ENCODE results near the gene UBXN1. TPM values are rescaled to one million over a fixed set of nuclear protein-coding genes. Genes with fewer than 3 reads are reported as not detected.
"Not testable (repeated sequence)": the region's sequence is repeated elsewhere in the genome, so short reads cannot be mapped to it uniquely, and the experiment has no call there.

The UBXN1 gene
- total and polyA plus RNA-seq, 5 experiments from 2014 or later = 188 to 219 (median 218) TPM

DNA sequence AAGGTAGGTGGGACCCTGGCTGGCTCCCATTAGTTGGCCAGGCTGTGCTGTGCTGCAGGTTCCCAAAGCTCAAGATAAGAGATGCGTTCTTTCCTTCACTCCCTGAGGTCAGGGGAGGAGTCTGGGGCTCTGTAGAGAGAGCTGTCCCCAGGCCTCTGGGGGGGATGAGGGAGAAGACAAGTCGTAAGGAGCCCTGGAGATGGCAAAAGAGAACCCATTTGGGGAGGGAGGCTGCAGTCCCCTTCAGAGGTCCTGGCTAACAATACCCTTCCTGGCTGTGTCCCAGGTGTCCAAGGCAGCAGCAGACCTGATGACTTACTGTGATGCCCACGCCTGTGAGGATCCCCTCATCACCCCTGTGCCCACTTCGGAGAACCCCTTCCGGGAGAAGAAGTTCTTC is 29.5 kb upstream of the UBXN1 start:
- Mint-ChIP-seq H3K36me3 (peaks cover 4 to 30% (median 5%) of the 10 kb centered on the region in 3 donors), H3K27me3 (no peaks in the 10 kb centered on the region), H3K4me1 (peaks cover 24 to 67% (median 54%) of the 10 kb centered on the region in 4 donors), H3K27ac (peak overlapping the region; percentile 97 to 100 (median 99)), H3K4me3 (peak overlapping the region; percentile 88 to 98 (median 95)), H3K9me3 (no peaks in the 10 kb centered on the region)
- ATAC-seq (no peak), DNase-seq (no peak)
- POLR2A ChIA-PET = interaction anchor here (0.6 to 14.8 kb wide), 32 partner anchors 10 to 1561 kb away, joined by 3 to 263 read pairs (median 11); partner anchors contain the start of genes B3GAT3, C11orf98, CSKMT and EML3

DNA sequence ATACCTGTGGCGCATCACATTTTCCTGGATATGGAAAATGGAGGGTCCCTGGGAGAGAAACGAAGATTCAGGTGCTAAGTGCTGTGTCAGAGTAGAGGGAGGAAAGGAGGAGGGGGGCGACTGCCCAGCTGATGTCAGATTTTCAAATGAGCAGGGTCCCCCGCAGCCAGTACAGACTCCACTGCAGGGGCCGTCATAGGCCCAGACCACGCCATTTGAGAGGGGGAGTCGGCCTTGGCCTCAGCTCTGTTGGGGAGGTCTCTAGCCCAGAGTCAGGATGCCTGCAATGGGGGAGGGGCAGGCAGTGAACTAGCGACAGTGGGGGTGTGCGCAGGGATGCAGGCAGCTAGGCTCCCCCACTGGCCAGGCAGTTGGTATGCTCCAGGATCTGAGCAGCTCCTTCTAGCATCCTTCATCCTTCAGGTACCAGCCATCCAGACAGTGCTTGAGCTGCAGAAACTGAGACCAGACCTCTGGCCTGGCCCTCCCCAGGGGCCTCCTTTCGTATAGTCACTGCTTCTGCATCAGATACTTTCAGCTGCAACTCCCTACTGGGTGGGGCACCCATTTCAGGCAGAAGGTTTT is 28.5 kb upstream of the UBXN1 start, which contains the start of the genes BSCL2 and GNG3:
Gene BSCL2, minus strand, starts transcription at position 148 of the 585 bp plus-strand sequence. CDS start 229 bp downstream, outside the sequence.
Gene GNG3, plus strand, starts transcription at position 400 of the 585 bp plus-strand sequence. CDS start 620 bp downstream, outside the sequence.
- H3K9me3 Mint-ChIP-seq = no peaks in the 10 kb centered on the region
- POLR2A ChIA-PET = interaction anchor here (1.0 to 14.8 kb wide), 18 partner anchors 8 to 174 kb away, joined by 3 to 263 read pairs (median 17); partner anchors contain the start of genes C11orf98, CSKMT, EML3 and HNRNPUL2
- DNase-seq (no peak), ATAC-seq (no peak)
- H3K4me1 Mint-ChIP-seq = peaks cover 25 to 60% (median 45%) of the 10 kb centered on the region in 4 donors
- peaks cover 4 to 22% (median 4%) of the 10 kb centered on the region in 3 donors for H3K36me3 Mint-ChIP-seq
- H3K27ac Mint-ChIP-seq = peak within 1 kb of the TSS; percentile 97 to 100 (median 99)
- H3K4me3 Mint-ChIP-seq = peak within 1 kb of the TSS; percentile 88 to 98 (median 95)
- no peaks in the 10 kb centered on the region for H3K27me3 Mint-ChIP-seq

DNA sequence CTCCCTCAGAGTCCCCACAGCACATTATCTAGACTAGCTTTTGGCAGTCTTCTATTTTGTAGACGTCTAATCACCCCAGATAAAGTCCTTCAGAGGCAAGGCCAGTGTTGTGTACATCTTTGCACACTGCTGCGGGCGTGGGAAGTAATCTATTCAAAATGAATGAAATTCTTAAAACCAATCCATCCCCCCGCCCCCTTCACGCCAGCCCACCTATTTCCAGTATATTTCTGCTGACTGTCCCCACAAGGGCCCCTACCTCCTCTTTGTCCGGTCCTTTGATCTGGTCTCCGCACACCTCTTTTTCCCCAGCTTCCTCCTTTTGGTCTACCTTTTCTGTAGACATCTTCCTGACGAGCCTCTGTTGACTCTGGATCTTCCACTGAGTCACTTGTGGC is 28.0 kb upstream of the UBXN1 start:
- peaks cover 0 to 23% (median 1%) of the 10 kb centered on the region in 3 donors for H3K36me3 Mint-ChIP-seq
- no peaks in the 10 kb centered on the region for H3K27me3 Mint-ChIP-seq
- no peak for ATAC-seq
- H3K27ac Mint-ChIP-seq = peak overlapping the region; percentile 63 to 100 (median 94)
- H3K9me3 Mint-ChIP-seq = no peaks in the 10 kb centered on the region
- H3K4me3 Mint-ChIP-seq = peak overlapping the region; percentile 69 to 95 (median 89)
- no peak for DNase-seq
- H3K4me1 Mint-ChIP-seq = peaks cover 24 to 56% (median 42%) of the 10 kb centered on the region in 4 donors
- POLR2A ChIA-PET = interaction anchor here (0.6 to 14.8 kb wide), 22 partner anchors 9 to 174 kb away, joined by 3 to 263 read pairs (median 10); partner anchors contain the start of genes C11orf98, CSKMT, EEF1G and EML3

DNA sequence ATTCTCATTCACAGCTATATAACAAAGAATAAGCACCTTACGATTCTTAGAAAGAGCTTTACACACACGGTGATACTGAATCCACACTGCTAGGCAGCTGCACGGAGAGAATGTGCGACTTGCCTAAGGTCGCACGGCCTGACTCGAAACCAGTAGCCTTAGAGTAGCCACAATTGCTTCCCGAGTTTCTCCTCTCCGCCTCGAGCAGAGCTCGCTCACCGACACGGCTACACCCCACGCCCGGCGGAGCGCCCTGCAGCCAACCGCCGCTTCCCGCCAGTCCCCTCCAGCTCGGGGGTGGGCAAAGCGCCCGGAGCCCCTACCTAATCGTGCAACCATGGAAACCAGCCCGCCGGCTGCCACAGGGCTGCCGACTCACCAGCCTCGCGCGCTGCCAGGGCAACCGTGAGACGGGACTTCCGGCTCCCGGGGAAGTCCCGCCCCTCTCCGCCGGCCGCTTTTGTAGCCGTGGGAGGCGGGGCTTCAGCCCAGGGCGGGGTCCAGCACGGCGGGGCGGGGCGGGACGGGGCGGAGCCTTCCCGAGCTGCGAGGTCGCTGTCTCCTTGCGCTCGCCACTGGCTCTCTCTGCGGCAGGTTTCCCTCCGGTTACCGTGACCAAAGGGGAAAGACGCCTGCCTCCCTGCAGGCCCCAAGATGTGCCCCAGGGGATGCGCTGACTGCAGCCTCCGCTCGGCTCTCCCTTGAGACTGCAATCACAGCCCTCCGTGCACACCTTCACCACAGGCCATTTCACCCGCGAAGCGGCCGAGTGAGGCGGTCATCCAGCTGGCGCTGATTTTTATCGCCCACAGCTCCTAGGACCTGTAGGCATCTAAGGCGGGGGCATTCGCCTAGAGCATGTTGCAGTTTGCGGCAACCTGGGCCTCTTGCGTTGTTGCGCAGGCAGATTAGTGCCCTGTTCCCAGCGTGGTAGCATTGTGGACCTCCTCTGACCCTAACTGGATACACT is 27.3 kb upstream of the UBXN1 start:
- DNase-seq (peak; percentile 89 to 98 (median 94)), ATAC-seq (peak; percentile 62)
- Mint-ChIP-seq H3K4me3 (peak overlapping the region; percentile 85 to 95 (median 90)), H3K9me3 (no peaks in the 10 kb centered on the region), H3K27me3 (no peaks in the 10 kb centered on the region), H3K4me1 (peaks cover 24 to 56% (median 42%) of the 10 kb centered on the region in 4 donors), H3K36me3 (peaks cover 0 to 22% (median 1%) of the 10 kb centered on the region in 3 donors), H3K27ac (peak overlapping the region; percentile 88 to 100 (median 96))
- POLR2A ChIA-PET = interaction anchor here (0.5 to 14.8 kb wide), 24 partner anchors 10 to 175 kb away, joined by 3 to 263 read pairs (median 7); partner anchors contain the start of genes C11orf98, CSKMT, EEF1G and EML3

DNA sequence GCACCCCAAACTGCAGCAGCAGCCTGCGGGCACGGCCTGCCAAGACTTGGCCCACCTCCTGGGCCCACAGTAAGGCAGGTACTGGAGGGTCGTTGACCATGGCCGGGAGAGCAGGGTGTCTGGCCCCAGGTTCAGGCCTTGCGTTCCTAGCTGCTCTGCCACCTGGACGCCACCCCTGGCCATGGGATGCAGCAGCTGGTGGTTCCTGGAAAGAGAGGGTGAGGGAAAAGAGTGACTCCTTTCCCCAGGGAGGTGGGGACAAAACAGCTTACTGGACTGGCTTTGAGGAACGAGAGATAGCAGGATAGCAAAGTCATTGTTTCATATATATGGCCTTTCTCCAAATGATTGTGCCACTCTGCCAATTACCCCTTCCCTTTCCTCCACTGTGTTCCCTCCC is 26.5 kb upstream of the UBXN1 start:
- Mint-ChIP-seq H3K36me3 (peaks cover 0 to 19% (median 0%) of the 10 kb centered on the region in 3 donors), H3K27ac (peak overlapping the region; percentile 86 to 100 (median 95)), H3K27me3 (no peaks in the 10 kb centered on the region), H3K9me3 (no peaks in the 10 kb centered on the region), H3K4me1 (peaks cover 24 to 55% (median 42%) of the 10 kb centered on the region in 4 donors), H3K4me3 (peak overlapping the region; percentile 85 to 95 (median 90))
- no peak for DNase-seq
- POLR2A ChIA-PET = interaction anchor here (1.0 to 14.8 kb wide), 16 partner anchors 22 to 150 kb away, joined by 3 to 263 read pairs (median 26); partner anchors contain the start of genes C11orf98, CSKMT, EEF1G and EML3
- ATAC-seq = no peak

DNA sequence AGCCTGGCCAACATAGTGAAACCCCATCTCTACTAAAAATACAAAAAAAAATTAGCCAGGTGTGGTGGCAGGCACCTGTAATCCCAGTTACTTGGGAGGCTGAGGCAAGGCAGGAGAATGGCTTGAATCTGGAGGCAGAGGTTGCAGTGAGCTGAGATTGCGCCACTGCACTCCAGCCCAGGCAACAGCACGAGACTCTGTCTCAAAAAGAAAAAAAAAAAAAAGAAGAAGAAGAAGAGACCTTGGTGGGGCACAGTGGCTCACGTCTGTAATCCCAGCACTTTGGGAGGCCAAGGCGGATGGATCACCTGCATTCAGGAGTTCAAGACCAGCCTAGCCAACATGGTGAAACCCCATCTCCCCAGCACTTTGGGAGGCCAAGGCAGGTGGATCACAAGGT is 25.0 kb upstream of the UBXN1 start:
- not testable (repeated sequence) for H3K9me3 Mint-ChIP-seq, DNase-seq, H3K4me3 Mint-ChIP-seq, H3K27me3 Mint-ChIP-seq, ATAC-seq
- POLR2A ChIA-PET = interaction anchor here (0.6 to 14.8 kb wide), 10 partner anchors 10 to 312 kb away, joined by 3 to 263 read pairs (median 5); partner anchors contain the start of genes HNRNPUL2, INTS5, TTC9C and TUT1
- Mint-ChIP-seq H3K36me3 (peaks cover 0 to 18% (median 0%) of the 10 kb centered on the region in 3 donors), H3K4me1 (peaks cover 23 to 43% (median 36%) of the 10 kb centered on the region in 4 donors), H3K27ac (peak overlapping the region in 1 of 10 donors; percentile 25)

DNA sequence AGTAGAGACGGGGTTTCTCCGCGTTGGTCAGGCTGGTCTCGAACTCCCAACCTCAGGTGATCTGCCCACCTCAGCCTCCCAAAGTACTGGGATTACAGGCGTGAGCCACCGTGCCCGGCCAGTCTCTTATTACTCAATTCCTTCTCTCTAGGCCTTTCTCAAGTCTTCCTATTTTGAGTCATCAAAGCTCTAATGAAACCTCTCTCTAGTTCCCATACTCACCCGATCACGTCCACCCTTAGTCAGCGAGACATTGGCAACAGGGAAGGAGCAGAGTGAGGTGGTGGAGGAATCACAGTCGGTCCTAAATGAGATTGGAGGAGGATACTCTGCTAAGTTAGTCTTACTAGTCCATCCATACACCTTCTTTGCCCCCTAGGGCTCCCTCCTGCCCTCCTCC is 23.4 kb upstream of the UBXN1 start:
- peaks cover 0 to 22% (median 0%) of the 10 kb centered on the region in 3 donors for H3K36me3 Mint-ChIP-seq
- POLR2A ChIA-PET = interaction anchor here (0.6 to 1.4 kb wide), 3 partner anchors 76 to 125 kb away, joined by 3 to 5 read pairs (median 4); partner anchors contain the start of gene TUT1
- ATAC-seq (no peak), DNase-seq (no peak)
- no peaks in the 10 kb centered on the region for H3K27me3 Mint-ChIP-seq
- no peaks in the 10 kb centered on the region for H3K9me3 Mint-ChIP-seq
- H3K27ac Mint-ChIP-seq = peak overlapping the region in 1 of 10 donors; percentile 67
- no peak overlapping the region for H3K4me3 Mint-ChIP-seq
- H3K4me1 Mint-ChIP-seq = peaks cover 16 to 26% (median 20%) of the 10 kb centered on the region in 4 donors

DNA sequence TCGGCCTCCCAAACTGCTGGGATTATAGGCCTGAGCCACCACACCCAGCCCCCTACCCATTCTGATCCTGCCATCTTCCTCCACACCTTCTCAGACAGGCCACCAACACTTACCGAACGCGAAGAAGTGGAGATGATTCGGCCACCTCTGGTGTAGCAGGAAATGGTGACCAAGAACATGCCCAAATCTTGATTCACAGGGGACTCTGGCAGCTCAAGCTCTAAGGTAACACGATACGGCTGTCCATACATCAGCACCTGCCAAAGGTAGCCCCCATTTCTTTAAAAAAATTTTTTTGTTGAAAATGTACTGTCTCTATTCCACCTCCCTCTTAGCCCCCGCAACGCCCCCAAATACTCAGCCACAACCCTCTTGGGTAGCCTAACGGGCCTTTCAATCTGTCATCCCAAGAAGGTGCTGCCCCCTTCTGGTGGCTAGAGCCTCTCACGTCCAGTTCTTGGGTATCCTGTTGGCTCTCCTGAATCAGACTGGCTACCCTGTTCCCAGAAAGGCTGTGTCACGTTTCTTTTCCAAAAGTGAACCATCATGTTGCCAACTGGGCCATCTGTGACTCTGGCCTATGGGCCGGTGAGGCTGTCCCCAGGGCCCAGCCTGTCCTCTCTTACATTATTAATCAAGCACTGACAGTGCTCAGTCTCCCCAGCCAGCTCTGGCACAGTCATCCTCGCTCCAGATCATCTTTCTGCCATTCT is 15.7 kb upstream of the UBXN1 start:
- POLR2A ChIA-PET = interaction anchor here (0.6 to 3.7 kb wide), 13 partner anchors 9 to 270 kb away, joined by 3 to 20 read pairs (median 6); partner anchors contain the start of genes C11orf98, CSKMT, GANAB and INTS5
- Mint-ChIP-seq H3K4me3 (no peak overlapping the region), H3K4me1 (peaks cover 5 to 9% (median 7%) of the 10 kb centered on the region in 4 donors), H3K27me3 (no peaks in the 10 kb centered on the region), H3K36me3 (peaks cover 0 to 34% (median 3%) of the 10 kb centered on the region in 3 donors), H3K9me3 (no peaks in the 10 kb centered on the region), H3K27ac (peak overlapping the region in 5 of 10 donors; percentile 14 to 70 (median 43))
- peak; percentile 61 to 90 (median 74) for DNase-seq
- peak; percentile 84 to 97 for ATAC-seq

DNA sequence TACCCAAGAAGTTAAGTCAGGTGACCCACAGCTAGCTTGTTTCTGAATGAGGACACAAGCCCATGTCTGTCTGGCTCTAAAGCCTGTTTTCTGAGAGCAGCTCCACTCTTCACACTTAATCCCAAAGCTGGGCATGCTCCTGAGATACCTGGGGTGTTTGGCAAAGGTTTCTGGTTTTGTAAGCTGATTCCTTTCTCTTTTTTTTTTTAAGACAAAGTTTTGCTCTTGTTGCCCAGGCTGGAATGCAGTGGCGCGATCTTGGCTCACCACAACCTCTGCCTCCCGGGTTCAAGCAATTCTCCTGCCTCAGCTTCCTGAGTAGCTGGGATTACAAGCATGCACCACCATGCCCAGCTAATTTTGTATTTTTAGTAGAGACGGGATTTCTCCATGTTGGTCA is 14.8 kb upstream of the UBXN1 start:
- H3K27me3 Mint-ChIP-seq, H3K27ac Mint-ChIP-seq, H3K9me3 Mint-ChIP-seq, ATAC-seq, DNase-seq, H3K4me3 Mint-ChIP-seq, H3K4me1 Mint-ChIP-seq: not testable (repeated sequence)
- peaks cover 0 to 35% (median 3%) of the 10 kb centered on the region in 3 donors for H3K36me3 Mint-ChIP-seq
- POLR2A ChIA-PET = interaction anchor here (1.3 to 3.7 kb wide), 7 partner anchors 10 to 102 kb away, joined by 3 to 20 read pairs (median 7); partner anchors contain the start of genes C11orf98, CSKMT, LBHD1 and TUT1

DNA sequence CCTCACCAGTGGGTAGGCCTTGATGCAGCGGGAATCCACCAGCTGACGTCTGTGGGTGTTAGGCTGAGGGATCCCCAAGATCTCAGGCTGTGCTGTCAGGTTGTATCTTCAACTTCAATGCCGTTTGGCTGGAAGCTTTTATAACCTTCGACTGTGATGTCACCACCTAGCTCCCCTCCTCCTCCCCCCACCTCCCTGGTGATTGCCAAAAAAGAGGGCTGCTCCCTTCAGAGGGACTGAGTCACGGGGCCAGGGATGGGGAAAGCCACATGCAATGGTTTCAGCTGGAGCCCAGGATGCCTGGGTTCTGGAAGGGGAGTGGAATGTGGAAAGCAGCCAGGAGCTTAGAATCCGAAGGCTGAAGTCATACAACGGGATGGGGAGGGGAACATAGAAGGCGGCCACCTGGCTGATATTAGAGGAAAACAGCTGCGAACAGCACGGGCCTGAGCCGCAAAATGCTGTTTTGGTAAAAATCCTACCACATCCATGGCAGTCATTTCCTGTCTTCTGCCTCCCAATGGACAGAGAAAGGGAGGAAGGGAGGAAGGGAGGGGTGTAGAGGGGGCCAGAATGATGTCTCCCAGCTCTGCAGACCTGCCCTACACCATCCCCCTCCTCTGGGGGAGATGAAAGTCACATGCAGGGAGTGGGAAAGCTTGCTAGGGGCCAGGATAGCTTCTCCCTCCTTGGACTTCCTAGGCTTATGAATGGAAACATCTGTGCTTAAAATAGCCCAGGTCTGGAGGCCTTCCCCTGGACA is 10.7 kb upstream of the UBXN1 start, which contains the start of gene LRRN4CL:
Gene LRRN4CL, minus strand, starts transcription at position 110 of the 763 bp plus-strand sequence. CDS start 1,022 bp downstream, outside the sequence.
- POLR2A ChIA-PET = interaction anchor here (0.5 to 1.9 kb wide), 8 partner anchors 15 to 116 kb away, joined by 3 to 7 read pairs (median 3); partner anchors contain the start of genes C11orf98, CSKMT, EEF1G and INTS5
- peak within 1 kb of the TSS in 3 of 10 donors; percentile 12 to 55 (median 24) for H3K27ac Mint-ChIP-seq
- ATAC-seq = no peak

More for the DNA sequence above, 10.7 kb upstream of the UBXN1 start, which contains the start of gene LRRN4CL:
- Mint-ChIP-seq H3K36me3 (peaks cover 0 to 30% (median 3%) of the 10 kb centered on the region in 3 donors), H3K4me1 (peaks cover under 1 to 3% (median 2%) of the 10 kb centered on the region in 4 donors), H3K4me3 (peak within 1 kb of the TSS in 1 of 10 donors; percentile 29), H3K27me3 (peaks cover 0 to 18% (median 4%) of the 10 kb centered on the region in 5 donors), H3K9me3 (no peaks in the 10 kb centered on the region)
- no peak for DNase-seq
